NCI-H1436 treated with DMSO at 0.1 percent for 48 hours (cell line): Measurements from ENCODE around the gene TGFBI.

Source experiments
- DNase-seq: peaks from one replicate; lab custom pipeline; 2025; lab: John Stamatoyannopoulos, UW

TGFBI gene

DNA sequence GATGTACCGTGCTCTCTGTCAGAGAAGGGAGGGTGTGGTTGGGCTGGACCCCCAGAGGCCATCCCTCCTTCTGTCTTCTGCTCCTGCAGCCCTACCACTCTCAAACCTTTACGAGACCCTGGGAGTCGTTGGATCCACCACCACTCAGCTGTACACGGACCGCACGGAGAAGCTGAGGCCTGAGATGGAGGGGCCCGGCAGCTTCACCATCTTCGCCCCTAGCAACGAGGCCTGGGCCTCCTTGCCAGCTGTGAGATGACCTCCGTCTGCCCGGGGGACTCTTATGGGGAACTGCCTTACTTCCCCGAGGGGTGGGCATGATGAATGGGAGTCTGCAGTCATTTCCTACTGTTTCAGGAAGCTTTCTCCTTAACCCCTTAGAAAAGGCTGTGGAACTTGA, 17.5 kb downstream of the TGFBI start:
- no peak for DNase-seq

GRCh38 chr5:136047858-136048257, 19.1 kb downstream of the TGFBI start:
- no peak for DNase-seq

DNA sequence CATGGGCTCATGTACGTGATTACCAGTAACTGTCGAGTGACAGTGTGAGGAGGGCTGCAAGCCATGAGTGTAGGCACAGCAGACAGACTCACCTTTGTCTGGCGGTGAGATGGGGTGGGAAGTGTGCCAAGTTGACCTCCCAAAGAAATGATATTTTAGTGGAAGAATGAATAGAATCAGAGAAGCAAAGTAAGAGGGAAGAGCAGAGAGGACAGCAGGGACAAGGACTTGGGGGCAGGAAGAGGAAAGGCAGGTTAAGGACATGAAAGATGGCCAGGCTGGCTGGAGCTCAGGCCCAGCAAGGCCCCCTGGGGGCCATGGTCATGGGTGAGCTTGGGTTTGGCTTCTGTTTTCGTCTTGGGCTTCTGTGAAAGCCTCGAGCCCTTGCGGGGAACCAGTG, 20.2 kb downstream of the TGFBI start:
- no peak for DNase-seq

GRCh38 chr5:136051486-136052220, 22.9 kb downstream of the TGFBI start:
- DNase-seq = no peak

- DNase-seq = no peak
These were observed 24.0 kb downstream of the TGFBI start for GRCh38 chr5:136052692-136053335.

GRCh38 chr5:136053336-136054141, 24.8 kb downstream of the TGFBI start:
- no peak for DNase-seq

GRCh38 chr5:136054142-136055019, 25.6 kb downstream of the TGFBI start:
- no peak for DNase-seq

- DNase-seq = no peak
These were observed 27.0 kb downstream of the TGFBI start for GRCh38 chr5:136055612-136056309.

DNA sequence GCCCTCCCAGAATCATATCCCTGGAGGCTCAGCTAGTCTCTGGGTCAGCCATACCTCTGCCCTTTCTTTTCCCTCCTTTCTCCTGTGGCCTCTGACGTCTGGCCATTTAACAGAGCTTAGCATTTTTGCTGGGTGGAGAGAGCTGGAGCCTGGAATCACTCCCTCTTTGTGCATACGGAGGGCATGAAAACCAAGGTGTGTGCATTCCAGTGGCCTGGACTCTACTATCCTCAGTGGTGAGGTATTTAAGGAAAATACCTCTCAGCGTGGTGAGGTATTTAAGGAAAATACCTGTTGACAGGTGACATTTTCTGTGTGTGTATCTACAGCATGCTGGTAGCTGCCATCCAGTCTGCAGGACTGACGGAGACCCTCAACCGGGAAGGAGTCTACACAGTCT, 27.5 kb downstream of the TGFBI start:
- DNase-seq = no peak

- DNase-seq = no peak
These were observed 28.1 kb downstream of the TGFBI start for GRCh38 chr5:136056771-136057335.

DNA sequence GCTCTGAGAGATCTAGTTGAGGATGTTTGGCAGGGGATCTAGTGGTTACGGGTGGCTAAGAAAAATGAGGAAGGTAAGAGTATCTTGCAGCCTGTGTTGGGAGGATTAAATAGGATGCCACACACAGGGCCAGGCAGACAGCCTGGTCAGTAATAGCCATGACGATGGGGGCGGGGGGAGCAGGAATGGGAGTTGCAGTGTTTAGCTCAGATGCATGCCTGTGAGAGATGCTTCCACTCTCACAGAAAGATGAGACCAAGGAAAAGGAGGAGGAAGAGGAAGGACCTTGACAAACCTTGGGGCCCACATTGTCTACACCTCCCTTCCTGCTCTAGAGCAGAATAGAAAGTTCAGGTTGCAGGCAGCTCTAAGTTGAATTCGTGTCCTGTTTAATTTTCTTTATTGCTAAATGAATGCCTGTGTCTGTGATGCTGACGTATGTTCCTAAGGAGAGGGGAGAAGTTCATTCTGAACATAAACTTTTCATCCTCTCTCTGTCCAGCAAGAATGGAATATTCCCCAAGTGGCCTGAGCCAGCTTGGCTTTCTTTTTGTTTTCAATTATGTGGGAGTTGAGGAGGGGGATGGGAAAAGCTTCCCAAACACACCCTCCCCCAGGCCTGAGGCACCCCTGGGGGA, 28.7 kb downstream of the TGFBI start:
- no peak for DNase-seq

GRCh38 chr5:136058039-136058971, 29.5 kb downstream of the TGFBI start:
- no peak for DNase-seq

DNA sequence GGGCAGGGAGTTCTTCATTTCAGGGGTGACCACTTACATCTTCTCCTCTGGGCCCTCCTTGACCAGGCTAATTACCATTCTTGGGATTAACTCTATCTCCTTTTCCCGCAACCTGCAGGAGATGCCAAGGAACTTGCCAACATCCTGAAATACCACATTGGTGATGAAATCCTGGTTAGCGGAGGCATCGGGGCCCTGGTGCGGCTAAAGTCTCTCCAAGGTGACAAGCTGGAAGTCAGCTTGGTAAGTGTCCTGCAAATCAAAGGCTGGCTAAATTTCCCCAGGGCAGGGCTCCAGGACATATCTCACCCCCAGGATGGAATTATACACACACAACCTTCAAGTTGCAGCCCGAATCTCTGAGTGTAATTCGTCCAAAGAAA, 30.2 kb downstream of the TGFBI start:
- DNase-seq = no peak

DNA sequence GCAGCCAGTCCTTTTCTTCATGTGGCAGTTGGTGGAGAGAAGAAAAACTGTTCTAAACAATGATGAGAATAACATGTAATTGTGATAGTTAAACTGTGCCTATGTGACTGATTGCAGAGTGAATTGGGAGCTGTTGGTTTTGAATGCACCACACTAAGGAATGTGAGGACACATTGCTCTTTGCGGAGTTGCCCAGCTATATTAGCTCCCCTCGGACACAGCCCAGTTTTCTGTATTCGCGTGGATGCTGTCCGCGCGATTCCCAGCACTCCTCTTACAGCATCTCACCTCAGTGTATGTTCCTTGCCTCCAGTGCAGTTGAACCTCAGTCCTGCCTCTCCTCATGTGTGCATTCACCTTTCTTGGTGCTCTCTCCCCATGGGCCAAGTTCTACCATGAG, 32.2 kb downstream of the TGFBI start:
- no peak for DNase-seq

DNA sequence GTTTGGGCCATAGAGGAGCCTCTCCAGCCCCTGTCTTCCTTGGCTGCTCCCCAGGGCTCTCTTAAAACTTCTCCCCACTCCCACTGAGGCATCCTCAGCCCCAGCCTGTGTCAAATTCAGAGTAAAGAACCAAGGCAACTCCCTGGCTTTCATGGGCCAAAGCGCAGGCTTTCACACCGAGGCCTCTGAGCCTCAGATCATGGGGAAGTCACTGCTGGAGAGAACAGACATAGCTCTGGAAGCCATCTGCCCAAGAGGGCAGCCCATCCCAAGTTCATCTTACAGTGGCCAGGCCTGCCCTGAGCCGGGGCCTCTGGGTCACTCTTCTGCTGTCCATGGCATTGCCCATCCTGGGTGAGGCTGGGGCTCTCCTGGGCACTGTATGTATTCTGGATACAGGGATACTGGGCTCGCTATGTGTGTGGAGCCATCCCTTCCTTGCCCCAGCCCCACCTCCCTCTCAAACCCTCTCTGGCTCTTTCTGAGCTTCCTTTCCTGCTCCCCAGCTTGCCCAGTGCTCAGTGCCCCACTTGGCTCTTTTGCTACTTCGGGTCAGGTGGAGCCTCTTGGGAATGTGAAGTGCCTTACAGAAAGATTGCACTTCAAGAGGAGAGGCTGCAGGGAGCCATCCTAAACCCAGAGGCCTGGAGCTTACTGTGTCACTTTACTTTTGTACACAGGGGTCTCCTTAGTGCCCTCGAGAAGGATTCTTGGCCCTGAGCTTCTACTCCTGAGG, 33.0 kb downstream of the TGFBI start:
- no peak for DNase-seq

DNA sequence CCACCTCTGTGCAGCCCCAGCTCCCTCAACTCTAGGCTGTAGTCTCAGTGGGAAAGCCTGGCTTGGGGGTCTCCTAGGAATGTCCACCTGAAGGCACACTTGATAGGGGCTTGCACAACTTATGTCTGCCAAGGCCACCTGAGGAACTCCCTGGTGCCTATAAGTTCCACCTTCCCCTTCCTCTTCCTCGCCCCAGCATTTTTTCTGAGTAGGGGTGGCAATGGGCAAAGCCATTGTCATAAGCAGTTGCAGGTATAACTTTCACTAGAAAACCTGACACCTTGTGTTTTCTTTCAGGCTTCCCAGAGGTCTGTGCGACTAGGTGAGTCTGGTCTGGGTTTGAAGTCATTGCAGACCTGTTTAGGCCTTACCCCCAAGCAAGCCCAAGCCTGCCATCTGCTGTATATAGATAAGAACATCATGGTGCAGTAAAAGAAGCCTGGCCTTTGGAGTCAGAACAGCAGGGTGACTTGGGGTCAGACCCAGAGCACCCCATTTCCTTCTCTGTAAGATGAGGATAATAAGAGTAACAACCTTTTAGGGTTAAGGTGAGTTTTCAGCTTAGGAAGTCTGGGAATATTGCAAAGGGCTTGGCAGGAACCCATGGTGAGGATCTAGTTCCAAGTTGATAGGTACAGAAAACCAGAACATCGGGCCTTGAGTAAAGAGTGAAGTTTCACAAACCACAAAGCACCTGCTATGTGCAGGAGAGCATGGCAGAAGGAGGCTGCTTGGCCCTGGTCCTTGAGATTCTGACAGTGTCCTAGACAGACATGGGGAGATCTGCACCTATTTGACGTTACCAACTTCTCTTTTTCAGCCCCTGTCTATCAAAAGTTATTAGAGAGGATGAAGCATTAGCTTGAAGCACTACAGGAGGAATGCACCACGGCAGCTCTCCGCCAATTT, 33.8 kb downstream of the TGFBI start:
- no peak for DNase-seq

- DNase-seq = no peak
These were observed 35.1 kb downstream of the TGFBI start for GRCh38 chr5:136063778-136064465.
